T-helper 2 cell (primary cell): ENCODE data around the gene ACER3.
"Not testable (repeated sequence)": the region's sequence is repeated elsewhere in the genome, so short reads cannot be mapped to it uniquely, and the experiment has no call there.

Source experiments
- DNase-seq, 5 experiments: peaks; one replicate each; pipeline versions ENCODE4 v3.0.0 to v3.0.0-alpha.2; 2012 to 2022

The ACER3 gene

GRCh38 chr11:76872959-76873827 lies 12.5 kb downstream of the ACER3 start:
- DNase-seq: no peak

- DNase-seq: no peak
These were observed 17.3 kb downstream of the ACER3 start for GRCh38 chr11:76878014-76878413.

- DNase-seq: no peak
These were observed 19.6 kb downstream of the ACER3 start for GRCh38 chr11:76880314-76880713.

GRCh38 chr11:76880956-76881355 lies 20.2 kb downstream of the ACER3 start:
- DNase-seq: no peak

- no peak for DNase-seq
These were observed 24.8 kb downstream of the ACER3 start for GRCh38 chr11:76885390-76886097.

GRCh38 chr11:76888989-76889388 lies 28.3 kb downstream of the ACER3 start:
- peak in 1 of 5 experiments; percentile 4 for DNase-seq

GRCh38 chr11:76889411-76889975 lies 28.8 kb downstream of the ACER3 start:
- DNase-seq: no peak

GRCh38 chr11:76890329-76890728 lies 29.6 kb downstream of the ACER3 start:
- no peak for DNase-seq

- DNase-seq: no peak
These were observed 30.6 kb downstream of the ACER3 start for GRCh38 chr11:76891285-76891684.

GRCh38 chr11:76891793-76892192 lies 31.1 kb downstream of the ACER3 start:
- DNase-seq: no peak

GRCh38 chr11:76892306-76892705 lies 31.6 kb downstream of the ACER3 start:
- DNase-seq: no peak

- DNase-seq: no peak
These were observed 36.5 kb downstream of the ACER3 start for GRCh38 chr11:76897233-76897632.

GRCh38 chr11:76901144-76901543 lies 40.4 kb downstream of the ACER3 start:
- no peak for DNase-seq

GRCh38 chr11:76901622-76902021 lies 40.9 kb downstream of the ACER3 start:
- not testable (repeated sequence) for DNase-seq

- peak in 1 of 5 experiments; percentile 7 for DNase-seq
These were observed 41.6 kb downstream of the ACER3 start for GRCh38 chr11:76902121-76903014.

- DNase-seq: no peak
These were observed 42.6 kb downstream of the ACER3 start for GRCh38 chr11:76903325-76903724.

GRCh38 chr11:76910620-76911414 lies 50.1 kb downstream of the ACER3 start:
- no peak for DNase-seq

- no peak for DNase-seq
These were observed 50.7 kb downstream of the ACER3 start for GRCh38 chr11:76911415-76911808.

- no peak for DNase-seq
These were observed 56.0 kb downstream of the ACER3 start for GRCh38 chr11:76916712-76917111.

- peak in 1 of 5 experiments; percentile 59 for DNase-seq
These were observed 58.2 kb downstream of the ACER3 start for GRCh38 chr11:76918941-76919386.

GRCh38 chr11:76919467-76919866 lies 58.7 kb downstream of the ACER3 start:
- no peak for DNase-seq
